ENCODE measurements around the gene ETV4. TPM values are rescaled to one million over a fixed set of nuclear protein-coding genes. Genes with fewer than 3 reads are reported as not detected.

Gene ETV4
- total and polyA plus RNA-seq, 2 of the 13 experiments (the other 11 are each of a cell fraction or from before 2014, with no cell fraction given), result 128 to 330 TPM

GRCh38 chr17:43562679-43563599 lies 16.8 kb upstream of the ETV4 start (continued):
- TF ChIP-seq KDM5A (IDR thresholded peaks at IDR 0.05; ENCODE audit: borderline replicate concordance, low read length) (no peak), EHMT2 (IDR thresholded peaks at IDR 0.05; ENCODE audit: borderline replicate concordance, low read depth, low read length) (no peak), RNF219 (CRISPR knock-in tag; IDR thresholded peaks at IDR 0.05) (no peak), EEA1 (CRISPR knock-in tag; IDR thresholded peaks at IDR 0.05; ENCODE audit: borderline replicate concordance) (no peak), ZNF207 (IDR thresholded peaks at IDR 0.05; ENCODE audit: borderline replicate concordance) (no peak), CC2D1A (CRISPR knock-in tag; IDR thresholded peaks at IDR 0.05) (no peak), SIX4 (CRISPR knock-in tag; IDR thresholded peaks at IDR 0.05) (no peak), FOXM1 (CRISPR knock-in tag; IDR thresholded peaks at IDR 0.05) (no peak), GATAD2A (CRISPR knock-in tag; IDR thresholded peaks at IDR 0.05) (peak; percentile 11; the same call in 1 of the 2 replicates), NCOA2 (CRISPR knock-in tag; IDR thresholded peaks at IDR 0.05) (peak; percentile 38; the same call in 1 of the 2 replicates), PAXIP1 (CRISPR knock-in tag; conservative IDR thresholded peaks at IDR 0.05) (no peak)
- TF ChIP-seq, protein P1, sequence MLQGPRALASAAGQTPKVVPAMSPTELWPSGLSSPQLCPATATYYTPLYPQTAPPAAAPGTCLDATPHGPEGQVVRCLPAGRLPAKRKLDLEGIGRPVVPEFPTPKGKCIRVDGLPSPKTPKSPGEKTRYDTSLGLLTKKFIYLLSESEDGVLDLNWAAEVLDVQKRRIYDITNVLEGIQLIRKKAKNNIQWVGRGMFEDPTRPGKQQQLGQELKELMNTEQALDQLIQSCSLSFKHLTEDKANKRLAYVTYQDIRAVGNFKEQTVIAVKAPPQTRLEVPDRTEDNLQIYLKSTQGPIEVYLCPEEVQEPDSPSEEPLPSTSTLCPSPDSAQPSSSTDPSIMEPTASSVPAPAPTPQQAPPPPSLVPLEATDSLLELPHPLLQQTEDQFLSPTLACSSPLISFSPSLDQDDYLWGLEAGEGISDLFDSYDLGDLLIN (CRISPR knock-in tag; IDR thresholded peaks at IDR 0.05; ENCODE audit: borderline replicate concordance), result no peak
- TF ChIP-seq, protein P2, sequence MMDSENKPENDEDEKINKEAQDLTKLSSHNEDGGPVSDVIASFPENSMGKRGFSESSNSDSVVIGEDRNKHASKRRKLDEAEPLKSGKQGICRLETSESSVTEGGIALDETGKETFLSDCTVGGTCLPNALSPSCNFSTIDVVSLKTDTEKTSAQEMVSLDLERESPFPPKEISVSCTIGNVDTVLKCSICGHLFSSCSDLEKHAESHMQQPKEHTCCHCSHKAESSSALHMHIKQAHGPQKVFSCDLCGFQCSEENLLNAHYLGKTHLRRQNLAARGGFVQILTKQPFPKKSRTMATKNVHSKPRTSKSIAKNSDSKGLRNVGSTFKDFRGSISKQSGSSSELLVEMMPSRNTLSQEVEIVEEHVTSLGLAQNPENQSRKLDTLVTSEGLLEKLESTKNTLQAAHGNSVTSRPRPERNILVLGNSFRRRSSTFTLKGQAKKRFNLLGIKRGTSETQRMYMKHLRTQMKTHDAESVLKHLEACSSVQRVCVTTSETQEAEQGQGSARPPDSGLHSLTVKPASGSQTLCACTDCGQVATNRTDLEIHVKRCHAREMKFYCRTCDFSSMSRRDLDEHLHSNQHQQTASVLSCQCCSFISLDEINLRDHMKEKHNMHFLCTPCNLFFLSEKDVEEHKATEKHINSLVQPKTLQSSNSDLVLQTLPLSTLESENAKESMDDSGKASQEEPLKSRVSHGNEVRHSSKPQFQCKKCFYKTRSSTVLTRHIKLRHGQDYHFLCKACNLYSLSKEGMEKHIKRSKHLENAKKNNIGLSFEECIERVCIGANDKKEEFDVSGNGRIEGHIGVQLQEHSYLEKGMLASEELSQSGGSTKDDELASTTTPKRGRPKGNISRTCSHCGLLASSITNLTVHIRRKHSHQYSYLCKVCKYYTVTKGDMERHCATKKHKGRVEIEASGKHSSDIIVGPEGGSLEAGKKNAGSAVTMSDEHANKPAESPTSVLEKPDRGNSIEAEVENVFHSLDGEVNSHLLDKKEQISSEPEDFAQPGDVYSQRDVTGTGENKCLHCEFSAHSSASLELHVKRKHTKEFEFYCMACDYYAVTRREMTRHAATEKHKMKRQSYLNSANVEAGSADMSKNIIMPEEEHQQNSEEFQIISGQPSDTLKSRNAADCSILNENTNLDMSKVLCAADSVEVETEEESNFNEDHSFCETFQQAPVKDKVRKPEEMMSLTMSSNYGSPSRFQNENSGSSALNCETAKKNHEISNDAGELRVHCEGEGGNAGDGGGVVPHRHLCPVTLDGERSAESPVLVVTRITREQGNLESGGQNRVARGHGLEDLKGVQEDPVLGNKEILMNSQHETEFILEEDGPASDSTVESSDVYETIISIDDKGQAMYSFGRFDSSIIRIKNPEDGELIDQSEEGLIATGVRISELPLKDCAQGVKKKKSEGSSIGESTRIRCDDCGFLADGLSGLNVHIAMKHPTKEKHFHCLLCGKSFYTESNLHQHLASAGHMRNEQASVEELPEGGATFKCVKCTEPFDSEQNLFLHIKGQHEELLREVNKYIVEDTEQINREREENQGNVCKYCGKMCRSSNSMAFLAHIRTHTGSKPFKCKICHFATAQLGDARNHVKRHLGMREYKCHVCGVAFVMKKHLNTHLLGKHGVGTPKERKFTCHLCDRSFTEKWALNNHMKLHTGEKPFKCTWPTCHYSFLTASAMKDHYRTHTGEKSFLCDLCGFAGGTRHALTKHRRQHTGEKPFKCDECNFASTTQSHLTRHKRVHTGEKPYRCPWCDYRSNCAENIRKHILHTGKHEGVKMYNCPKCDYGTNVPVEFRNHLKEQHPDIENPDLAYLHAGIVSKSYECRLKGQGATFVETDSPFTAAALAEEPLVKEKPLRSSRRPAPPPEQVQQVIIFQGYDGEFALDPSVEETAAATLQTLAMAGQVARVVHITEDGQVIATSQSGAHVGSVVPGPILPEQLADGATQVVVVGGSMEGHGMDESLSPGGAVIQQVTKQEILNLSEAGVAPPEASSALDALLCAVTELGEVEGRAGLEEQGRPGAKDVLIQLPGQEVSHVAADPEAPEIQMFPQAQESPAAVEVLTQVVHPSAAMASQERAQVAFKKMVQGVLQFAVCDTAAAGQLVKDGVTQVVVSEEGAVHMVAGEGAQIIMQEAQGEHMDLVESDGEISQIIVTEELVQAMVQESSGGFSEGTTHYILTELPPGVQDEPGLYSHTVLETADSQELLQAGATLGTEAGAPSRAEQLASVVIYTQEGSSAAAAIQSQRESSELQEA (CRISPR knock-in tag; IDR thresholded peaks at IDR 0.05; ENCODE audit: not compliant biosample characterization), result no peak
